DMS79 (cell line): Measurements from ENCODE around the gene PDLIM4.

ENCODE experiments used
- DNase-seq: peaks from one replicate; lab custom pipeline; 2025; lab: John Stamatoyannopoulos, UW

The PDLIM4 gene

GRCh38 chr5:132283423-132284043, 26.0 kb downstream of the PDLIM4 start:
- DNase-seq = no peak

GRCh38 chr5:132289097-132289496, 31.6 kb downstream of the PDLIM4 start:
- no peak for DNase-seq

GRCh38 chr5:132291026-132291425, 33.5 kb downstream of the PDLIM4 start:
- no peak for DNase-seq

GRCh38 chr5:132293066-132293991, 35.8 kb downstream of the PDLIM4 start:
- peak; percentile 74 for DNase-seq

- peak; percentile 43 for DNase-seq
Measured at GRCh38 chr5:132293992-132294727, 36.7 kb downstream of the PDLIM4 start, which contains the start of gene SLC22A4. Gene SLC22A4, plus strand, starts transcription at chr5:132294394. Its CDS starts 223 bp downstream, at chr5:132294617.

GRCh38 chr5:132294728-132295504, 37.4 kb downstream of the PDLIM4 start:
- no peak for DNase-seq

GRCh38 chr5:132295505-132296411, 38.3 kb downstream of the PDLIM4 start:
- DNase-seq = no peak

GRCh38 chr5:132296412-132297016, 39.0 kb downstream of the PDLIM4 start:
- no peak for DNase-seq

GRCh38 chr5:132297211-132297940, 39.9 kb downstream of the PDLIM4 start:
- DNase-seq = no peak

GRCh38 chr5:132298298-132299212, 41.1 kb downstream of the PDLIM4 start:
- no peak for DNase-seq

GRCh38 chr5:132299917-132300316, 42.4 kb downstream of the PDLIM4 start:
- no peak for DNase-seq

GRCh38 chr5:132300577-132301343, 43.3 kb downstream of the PDLIM4 start:
- no peak for DNase-seq

GRCh38 chr5:132301344-132302271, 44.1 kb downstream of the PDLIM4 start:
- no peak for DNase-seq

- DNase-seq = no peak
Measured at GRCh38 chr5:132302413-132302812, 44.9 kb downstream of the PDLIM4 start.

GRCh38 chr5:132303589-132303988, 46.1 kb downstream of the PDLIM4 start:
- DNase-seq = no peak

GRCh38 chr5:132305420-132305819, 47.9 kb downstream of the PDLIM4 start:
- no peak for DNase-seq

GRCh38 chr5:132308701-132309100, 51.2 kb downstream of the PDLIM4 start:
- no peak for DNase-seq
